Peyer's patch (tissue), 4 donors: ENCODE data around the gene NLGN4X.

Experiments
- POLR2A ChIP-seq, 2 donors: fragments of 450-650 bp; IDR thresholded peaks; one replicate each; pipeline ENCODE4 v1.5.1; 2017; ENCODE audit warnings: antibody characterized with exemption in 2 of 2, mild to moderate bottlenecking in 2 of 2, moderate library complexity in 2 of 2
- TF ChIP-seq, protein P1 (sequence below), 6 experiments: fragments of 450-650 bp in 4 of 6; fragments of 200-600 bp in 2 of 6; sonication (generic) in 1 of 6; IDR thresholded peaks; one replicate each; pipeline ENCODE4 v1.5.1; 2017 to 2019; ENCODE audit warnings: antibody characterized with exemption in 6 of 6, mild to moderate bottlenecking in 3 of 6, moderate library complexity in 1 of 6

DNA sequence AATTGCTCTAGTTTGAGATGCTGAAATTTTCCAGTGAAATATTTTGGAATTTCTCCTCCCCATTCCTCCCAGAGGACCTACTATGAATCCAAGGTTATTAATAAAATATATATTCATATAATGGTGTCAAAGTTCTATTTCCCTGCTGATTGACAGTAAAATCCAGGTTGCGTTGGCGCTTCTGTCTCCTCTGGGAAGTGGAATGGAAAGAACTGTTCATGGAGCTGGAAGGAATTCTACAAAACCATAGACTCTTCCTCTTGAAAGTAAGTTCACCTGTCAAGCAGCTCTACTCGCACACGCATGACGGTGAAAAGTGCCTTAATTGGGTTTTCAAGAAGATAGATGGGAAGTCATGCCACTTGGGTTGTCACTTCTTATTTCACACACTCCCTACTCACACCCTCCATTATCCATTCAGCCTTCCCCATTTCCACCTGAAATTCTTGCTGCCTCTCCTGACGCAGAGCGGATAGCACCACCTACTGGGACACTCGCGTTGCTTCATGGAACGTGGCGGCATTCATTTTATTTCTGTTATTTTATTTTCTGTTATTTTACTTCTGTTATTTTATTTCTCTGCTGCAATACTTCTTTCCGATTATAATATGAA is 351.6 kb downstream of the NLGN4X start:
- TF ChIP-seq, protein P1, sequence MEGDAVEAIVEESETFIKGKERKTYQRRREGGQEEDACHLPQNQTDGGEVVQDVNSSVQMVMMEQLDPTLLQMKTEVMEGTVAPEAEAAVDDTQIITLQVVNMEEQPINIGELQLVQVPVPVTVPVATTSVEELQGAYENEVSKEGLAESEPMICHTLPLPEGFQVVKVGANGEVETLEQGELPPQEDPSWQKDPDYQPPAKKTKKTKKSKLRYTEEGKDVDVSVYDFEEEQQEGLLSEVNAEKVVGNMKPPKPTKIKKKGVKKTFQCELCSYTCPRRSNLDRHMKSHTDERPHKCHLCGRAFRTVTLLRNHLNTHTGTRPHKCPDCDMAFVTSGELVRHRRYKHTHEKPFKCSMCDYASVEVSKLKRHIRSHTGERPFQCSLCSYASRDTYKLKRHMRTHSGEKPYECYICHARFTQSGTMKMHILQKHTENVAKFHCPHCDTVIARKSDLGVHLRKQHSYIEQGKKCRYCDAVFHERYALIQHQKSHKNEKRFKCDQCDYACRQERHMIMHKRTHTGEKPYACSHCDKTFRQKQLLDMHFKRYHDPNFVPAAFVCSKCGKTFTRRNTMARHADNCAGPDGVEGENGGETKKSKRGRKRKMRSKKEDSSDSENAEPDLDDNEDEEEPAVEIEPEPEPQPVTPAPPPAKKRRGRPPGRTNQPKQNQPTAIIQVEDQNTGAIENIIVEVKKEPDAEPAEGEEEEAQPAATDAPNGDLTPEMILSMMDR (IDR thresholded peaks at IDR 0.05) = peak in 2 of 6 experiments; percentile 12 to 31
- TF ChIP-seq POLR2A (IDR thresholded peaks at IDR 0.05) = no peak
